Chondrocyte (in vitro differentiated cells): Measurements from ENCODE around the gene MDM1. TPM values are rescaled to one million over a fixed set of nuclear protein-coding genes. Genes with fewer than 3 reads are reported as not detected.

Experiments used
- DNase-seq: peaks from one replicate; pipeline ENCODE4 v3.0.0; 2021; ENCODE audit warnings: mixed read lengths, low spot score
- H3K27ac Mint-ChIP-seq: one replicate; pipeline ENCODE4 v1.8.0; 2021; ENCODE audit warnings: mild to moderate bottlenecking, moderate library complexity, mixed read lengths; ENCODE audit not compliant: unreplicated experiment
- H3K27me3 Mint-ChIP-seq: 2 replicates; pipeline ENCODE4 v1.8.0; 2021; ENCODE audit warnings: low read depth, mixed read lengths
- H3K36me3 Mint-ChIP-seq: 2 replicates; pipeline ENCODE4 v1.8.0; 2021; ENCODE audit warnings: low read depth, mixed read lengths
- H3K4me1 Mint-ChIP-seq: 2 replicates; pipeline ENCODE4 v1.8.0; 2021; ENCODE audit warnings: low read depth, mild to moderate bottlenecking, mixed read lengths
- H3K4me3 Mint-ChIP-seq: one replicate; pipeline ENCODE4 v1.8.0; 2021; ENCODE audit warnings: mild to moderate bottlenecking, moderate library complexity, mixed read lengths; ENCODE audit not compliant: unreplicated experiment
- H3K9me3 Mint-ChIP-seq: 2 replicates; pipeline ENCODE4 v1.8.0; 2021; ENCODE audit warnings: low read depth, mixed read lengths
- total RNA-seq: library from RNA; stranded (reverse); gene quantifications from 3 replicates; pipeline ENCODE4 v1.2.1, GENCODE V29; 2021
- TF ChIP-seq, protein P1 (sequence below): fragments of 200-600 bp; sonication (generic); IDR thresholded peaks from 2 replicates; pipeline ENCODE4 v1.5.0; 2021; ENCODE audit warnings: antibody characterized with exemption, mild to moderate bottlenecking, moderate library complexity

The MDM1 gene
- total RNA-seq, 1 donor from 2014 or later = 9.5 TPM

DNA sequence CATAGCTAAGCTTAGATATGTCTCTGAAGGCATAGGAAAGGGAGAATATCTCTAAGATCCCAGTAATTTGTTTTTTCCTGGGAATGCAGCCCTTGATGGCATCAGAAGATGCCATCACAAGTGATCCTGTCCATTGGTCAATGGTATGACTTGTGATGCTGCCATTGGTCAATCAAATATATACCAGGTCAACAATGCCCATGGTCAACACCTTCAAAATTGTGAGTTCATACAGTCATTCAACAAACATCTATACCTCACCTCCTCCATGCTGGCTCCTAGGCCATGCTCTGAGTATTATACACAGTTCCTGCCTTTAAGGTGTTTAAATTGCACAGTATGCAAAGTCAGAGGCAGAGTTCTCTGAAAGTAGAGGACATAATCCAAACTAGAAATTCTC, 59.4 kb downstream of the MDM1 start:
- Mint-ChIP-seq H3K9me3 (no peaks in the 10 kb centered on the region), H3K4me1 (peaks cover 42% of the 10 kb centered on the region), H3K27me3 (no peaks in the 10 kb centered on the region), H3K27ac (no peak overlapping the region), H3K36me3 (no peaks in the 10 kb centered on the region), H3K4me3 (no peak overlapping the region)
- TF ChIP-seq, protein P1, sequence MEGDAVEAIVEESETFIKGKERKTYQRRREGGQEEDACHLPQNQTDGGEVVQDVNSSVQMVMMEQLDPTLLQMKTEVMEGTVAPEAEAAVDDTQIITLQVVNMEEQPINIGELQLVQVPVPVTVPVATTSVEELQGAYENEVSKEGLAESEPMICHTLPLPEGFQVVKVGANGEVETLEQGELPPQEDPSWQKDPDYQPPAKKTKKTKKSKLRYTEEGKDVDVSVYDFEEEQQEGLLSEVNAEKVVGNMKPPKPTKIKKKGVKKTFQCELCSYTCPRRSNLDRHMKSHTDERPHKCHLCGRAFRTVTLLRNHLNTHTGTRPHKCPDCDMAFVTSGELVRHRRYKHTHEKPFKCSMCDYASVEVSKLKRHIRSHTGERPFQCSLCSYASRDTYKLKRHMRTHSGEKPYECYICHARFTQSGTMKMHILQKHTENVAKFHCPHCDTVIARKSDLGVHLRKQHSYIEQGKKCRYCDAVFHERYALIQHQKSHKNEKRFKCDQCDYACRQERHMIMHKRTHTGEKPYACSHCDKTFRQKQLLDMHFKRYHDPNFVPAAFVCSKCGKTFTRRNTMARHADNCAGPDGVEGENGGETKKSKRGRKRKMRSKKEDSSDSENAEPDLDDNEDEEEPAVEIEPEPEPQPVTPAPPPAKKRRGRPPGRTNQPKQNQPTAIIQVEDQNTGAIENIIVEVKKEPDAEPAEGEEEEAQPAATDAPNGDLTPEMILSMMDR = no peak
- DNase-seq = no peak

DNA sequence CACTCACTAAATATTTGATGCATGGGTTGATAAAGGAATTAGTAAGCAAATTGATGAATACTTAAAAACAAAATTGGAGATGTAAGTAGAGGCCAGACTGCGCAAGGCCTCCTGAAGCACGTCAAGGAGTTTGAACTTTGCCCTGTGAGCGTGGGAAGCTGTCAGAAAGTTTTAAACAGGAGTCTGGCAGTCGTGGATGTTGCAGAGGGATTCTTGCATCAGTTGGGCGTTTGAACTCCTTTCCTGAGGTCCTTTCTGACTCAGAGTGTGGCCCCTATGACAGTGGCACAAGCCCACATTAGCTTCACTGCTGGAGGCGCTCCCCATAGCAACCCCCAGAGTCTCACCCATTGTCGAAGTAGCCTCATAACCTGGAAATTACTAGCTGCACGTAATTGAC, 60.8 kb downstream of the MDM1 start:
- H3K36me3 Mint-ChIP-seq = no peaks in the 10 kb centered on the region
- no peaks in the 10 kb centered on the region for H3K27me3 Mint-ChIP-seq
- H3K27ac Mint-ChIP-seq = peak overlapping the region; percentile 82
- TF ChIP-seq, protein P1 = no peak
- no peak for DNase-seq
- H3K4me1 Mint-ChIP-seq = peaks cover 50% of the 10 kb centered on the region
- H3K9me3 Mint-ChIP-seq = no peaks in the 10 kb centered on the region
- no peak overlapping the region for H3K4me3 Mint-ChIP-seq

DNA sequence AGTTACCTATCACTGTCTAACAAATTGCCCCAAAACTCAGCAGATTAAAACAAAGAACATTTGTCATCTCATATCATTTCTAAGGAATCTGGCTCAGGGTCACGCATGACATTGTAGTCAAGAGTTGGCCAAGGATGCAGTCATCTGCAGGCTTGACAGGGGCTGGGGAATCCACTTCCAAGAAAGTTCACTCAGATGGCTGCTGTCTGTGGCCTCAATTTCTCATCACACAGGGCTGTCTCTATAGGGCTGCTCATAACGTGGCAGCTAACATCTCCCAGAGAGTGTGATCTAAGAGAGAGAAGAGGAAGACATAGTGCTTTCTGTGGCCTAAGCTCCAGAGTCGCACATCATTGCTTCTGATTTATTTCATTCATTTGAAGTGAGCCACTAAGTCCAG, 61.8 kb downstream of the MDM1 start:
- DNase-seq = no peak
- Mint-ChIP-seq H3K36me3 (no peaks in the 10 kb centered on the region), H3K27ac (peak overlapping the region; percentile 97), H3K9me3 (no peaks in the 10 kb centered on the region), H3K4me3 (no peak overlapping the region), H3K4me1 (peaks cover 57% of the 10 kb centered on the region), H3K27me3 (no peaks in the 10 kb centered on the region)
- TF ChIP-seq, protein P1 = no peak

DNA sequence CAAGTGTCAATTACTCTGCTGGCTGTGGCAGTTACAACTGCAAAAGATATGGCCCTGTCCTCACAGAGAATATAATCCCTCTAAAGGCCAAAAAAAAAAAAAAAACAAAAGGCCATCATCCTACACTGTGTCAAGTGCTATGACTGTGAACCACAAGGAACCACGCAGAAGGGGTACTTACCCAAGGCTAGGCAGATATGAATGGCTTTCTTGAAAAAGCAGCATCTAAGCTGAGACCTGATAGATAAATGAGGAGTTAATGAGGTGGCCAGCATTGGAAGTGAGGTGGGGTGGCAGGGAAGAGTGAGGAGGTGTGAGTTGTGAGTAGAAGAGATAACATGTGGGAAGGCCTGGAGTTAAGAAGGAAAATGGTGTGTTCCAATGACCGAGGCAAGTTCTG, 62.4 kb downstream of the MDM1 start:
- peaks cover 63% of the 10 kb centered on the region for H3K4me1 Mint-ChIP-seq
- peak overlapping the region; percentile 97 for H3K27ac Mint-ChIP-seq
- no peaks in the 10 kb centered on the region for H3K27me3 Mint-ChIP-seq
- no peak for DNase-seq
- H3K4me3 Mint-ChIP-seq = no peak overlapping the region
- no peaks in the 10 kb centered on the region for H3K36me3 Mint-ChIP-seq
- no peaks in the 10 kb centered on the region for H3K9me3 Mint-ChIP-seq
- TF ChIP-seq, protein P1 = no peak

DNA sequence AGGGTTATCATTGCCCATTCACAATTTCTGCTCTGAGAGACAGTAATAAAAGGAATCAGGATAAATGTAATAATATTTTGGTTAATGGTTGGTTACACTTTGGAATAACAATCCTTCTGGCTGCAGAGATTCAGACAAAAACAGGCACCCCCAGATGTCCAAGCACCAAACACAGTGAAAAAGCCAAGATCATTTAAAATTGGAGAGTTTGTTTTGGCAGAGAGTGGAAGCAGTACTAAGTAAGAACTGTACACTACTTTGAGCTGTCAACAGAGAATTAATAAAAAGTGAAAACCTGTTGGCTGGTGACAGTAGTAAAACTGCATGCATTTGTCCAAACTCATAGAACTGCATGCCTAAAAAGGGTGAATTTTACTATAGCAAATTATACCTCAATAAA, 63.2 kb downstream of the MDM1 start:
- Mint-ChIP-seq H3K36me3 (no peaks in the 10 kb centered on the region), H3K27me3 (no peaks in the 10 kb centered on the region), H3K27ac (peak overlapping the region; percentile 97), H3K9me3 (no peaks in the 10 kb centered on the region), H3K4me3 (no peak overlapping the region), H3K4me1 (peaks cover 71% of the 10 kb centered on the region)
- TF ChIP-seq, protein P1 = no peak
- no peak for DNase-seq
